ENCODE measurements around the gene TFIP11. TPM values are rescaled to one million over a fixed set of nuclear protein-coding genes. Genes with fewer than 3 reads are reported as not detected.

TFIP11 gene
- 10 to 100 TPM; 21.6 to 27.1 (median 25.8) TPM for total RNA-seq

- H3K4me3 ChIP-seq, result peak within 1 kb of the TSS; percentile 65 to 93 (median 90)
- intact Hi-C loops (cut with DNase I), result no loop called here
Observed at GRCh38 chr22:26512149-26512793, at the start of gene TFIP11. Gene TFIP11 (minus strand): TSS chr22:26512473. CDS start chr22:26510272, 2,201 bp downstream.

DNA sequence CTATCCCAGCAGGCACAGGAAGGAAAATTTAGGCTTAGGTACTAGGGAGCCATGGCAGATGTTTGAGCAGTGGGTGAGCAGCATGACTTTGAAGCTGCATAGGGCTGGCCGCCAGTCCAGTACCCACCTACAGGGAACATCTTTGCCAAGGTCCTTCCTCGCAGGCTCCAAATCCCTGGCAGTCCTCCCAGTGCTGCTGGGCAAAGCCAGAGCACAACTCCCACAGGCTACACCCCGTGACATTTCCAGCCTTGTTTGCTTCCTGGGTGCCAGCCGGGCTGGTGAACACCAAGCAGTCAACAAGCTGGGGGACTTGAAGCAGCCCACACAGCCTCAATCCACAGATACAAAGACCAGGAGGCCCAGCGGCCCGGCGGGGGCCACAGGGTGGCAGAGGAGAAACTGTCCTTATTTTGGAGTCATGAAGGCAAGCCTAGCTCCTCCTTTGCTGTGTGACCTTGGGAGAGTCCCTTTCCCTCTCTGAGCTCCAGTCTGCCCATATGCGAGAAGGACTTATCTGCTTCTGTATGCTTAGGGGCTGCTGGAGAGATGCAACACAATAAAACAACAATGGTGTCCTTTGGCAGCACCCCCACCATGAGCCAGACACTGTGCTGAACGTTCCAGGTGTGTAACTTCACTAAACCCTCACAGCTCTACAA lies 49.6 kb upstream of the TFIP11 start:
- Histone ChIP-seq H3K4me3 (no peak overlapping the region), H3K27me3 (no peaks in the 10 kb centered on the region), H3K27ac (no peak overlapping the region), H3K36me3 (no peaks in the 10 kb centered on the region), H3K4me1 (peaks cover 0 to 55% (median 24%) of the 10 kb centered on the region in 3 donors), H3K9me3 (no peaks in the 10 kb centered on the region)
- intact Hi-C loops (cut with DNase I), result no loop called here
- DNase-seq, result no peak
- WGBS, 2 donors, result 69 to 76% methylated on average over 6 to 7 of the region's 9 CpGs
- TF ChIP-seq CTCF (IDR thresholded peaks at IDR 0.05), result no peak

More at GRCh38 chr22:26512149-26512793, at the start of gene TFIP11:
- H3K27ac ChIP-seq, result peak within 1 kb of the TSS; percentile 83 to 91 (median 86)
- H3K9me3 ChIP-seq, result no peaks in the 10 kb centered on the region
- peak; percentile 70 for DNase-seq
- 0% methylated on average over 2 to 3 of the region's 40 CpGs for WGBS, 2 donors
- H3K36me3 ChIP-seq, result peaks cover 6 to 37% (median 19%) of the 10 kb centered on the region in 3 donors
- H3K4me1 ChIP-seq, result peaks cover 5 to 32% (median 16%) of the 10 kb centered on the region in 3 donors
- H3K27me3 ChIP-seq, result no peaks in the 10 kb centered on the region
- TF ChIP-seq POLR2A (IDR thresholded peaks at IDR 0.05), result peak in 3 of 4 donors; percentile 30 to 59 (median 58)
- TF ChIP-seq CTCF (IDR thresholded peaks at IDR 0.05), result no peak

- H3K27ac ChIP-seq, result no peak overlapping the region
- no peak for DNase-seq
- WGBS, 2 donors, result 85 to 92% methylated on average over 11 to 12 of the region's 13 CpGs
- intact Hi-C loops (cut with DNase I), result no loop called here
- H3K4me3 ChIP-seq, result no peak overlapping the region
- H3K36me3 ChIP-seq, result no peaks in the 10 kb centered on the region
- H3K4me1 ChIP-seq, result peaks cover 0 to 38% (median 19%) of the 10 kb centered on the region in 3 donors
- no peaks in the 10 kb centered on the region for H3K9me3 ChIP-seq
- H3K27me3 ChIP-seq, result no peaks in the 10 kb centered on the region
- TF ChIP-seq CTCF (IDR thresholded peaks at IDR 0.05) (no peak), POLR2A (IDR thresholded peaks at IDR 0.05) (no peak)
Observed at GRCh38 chr22:26559961-26560575, 47.8 kb upstream of the TFIP11 start.

DNA sequence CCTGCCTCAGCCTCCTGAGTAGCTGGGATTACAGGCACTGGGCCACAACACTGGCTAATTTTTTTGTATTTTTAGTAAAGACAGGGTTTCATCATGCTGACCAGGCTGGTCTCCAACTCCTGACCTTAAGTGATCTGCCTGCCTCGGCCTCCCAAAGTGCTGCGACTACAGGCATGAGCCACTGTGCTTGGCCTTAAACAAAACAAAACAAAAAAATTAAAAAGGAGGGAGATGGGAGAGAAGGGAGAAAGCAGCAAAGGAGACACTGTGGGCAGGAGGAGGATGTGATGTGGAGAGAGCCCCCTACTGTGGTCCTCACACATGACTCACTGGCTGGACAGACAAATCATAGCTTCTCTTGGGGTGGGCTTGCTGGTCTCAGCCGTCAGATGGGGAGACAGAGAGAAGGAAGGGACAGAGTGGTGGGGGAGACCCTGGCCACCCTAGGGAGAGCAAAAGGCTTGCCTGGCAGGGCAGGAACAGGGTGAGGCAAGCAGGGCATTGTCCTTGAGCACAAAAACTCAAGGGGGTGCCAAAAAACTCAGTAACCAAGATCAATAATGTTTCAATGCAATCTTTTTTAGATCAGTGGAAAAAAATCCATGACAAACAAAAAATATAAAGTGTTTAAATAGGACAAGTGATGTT lies 46.1 kb upstream of the TFIP11 start:
- intact Hi-C loops (cut with DNase I), result no loop called here
- no peak overlapping the region for H3K27ac ChIP-seq
- H3K4me1 ChIP-seq, result peaks cover 0 to 37% (median 4%) of the 10 kb centered on the region in 3 donors
- 74 to 89% methylated on average over 3 of the region's 3 CpGs for WGBS, 2 donors
- no peaks in the 10 kb centered on the region for H3K36me3 ChIP-seq
- DNase-seq, result no peak
- TF ChIP-seq POLR2A (IDR thresholded peaks at IDR 0.05) (no peak), CTCF (IDR thresholded peaks at IDR 0.05) (no peak)
- H3K9me3 ChIP-seq, result no peaks in the 10 kb centered on the region
- H3K4me3 ChIP-seq, result no peak overlapping the region
- H3K27me3 ChIP-seq, result no peaks in the 10 kb centered on the region
